ENCODE measurements around the gene PCDHA12.
"Not testable (repeated sequence)": the region's sequence is repeated elsewhere in the genome, so short reads cannot be mapped to it uniquely, and the experiment has no call there.

Gene PCDHA12

DNA sequence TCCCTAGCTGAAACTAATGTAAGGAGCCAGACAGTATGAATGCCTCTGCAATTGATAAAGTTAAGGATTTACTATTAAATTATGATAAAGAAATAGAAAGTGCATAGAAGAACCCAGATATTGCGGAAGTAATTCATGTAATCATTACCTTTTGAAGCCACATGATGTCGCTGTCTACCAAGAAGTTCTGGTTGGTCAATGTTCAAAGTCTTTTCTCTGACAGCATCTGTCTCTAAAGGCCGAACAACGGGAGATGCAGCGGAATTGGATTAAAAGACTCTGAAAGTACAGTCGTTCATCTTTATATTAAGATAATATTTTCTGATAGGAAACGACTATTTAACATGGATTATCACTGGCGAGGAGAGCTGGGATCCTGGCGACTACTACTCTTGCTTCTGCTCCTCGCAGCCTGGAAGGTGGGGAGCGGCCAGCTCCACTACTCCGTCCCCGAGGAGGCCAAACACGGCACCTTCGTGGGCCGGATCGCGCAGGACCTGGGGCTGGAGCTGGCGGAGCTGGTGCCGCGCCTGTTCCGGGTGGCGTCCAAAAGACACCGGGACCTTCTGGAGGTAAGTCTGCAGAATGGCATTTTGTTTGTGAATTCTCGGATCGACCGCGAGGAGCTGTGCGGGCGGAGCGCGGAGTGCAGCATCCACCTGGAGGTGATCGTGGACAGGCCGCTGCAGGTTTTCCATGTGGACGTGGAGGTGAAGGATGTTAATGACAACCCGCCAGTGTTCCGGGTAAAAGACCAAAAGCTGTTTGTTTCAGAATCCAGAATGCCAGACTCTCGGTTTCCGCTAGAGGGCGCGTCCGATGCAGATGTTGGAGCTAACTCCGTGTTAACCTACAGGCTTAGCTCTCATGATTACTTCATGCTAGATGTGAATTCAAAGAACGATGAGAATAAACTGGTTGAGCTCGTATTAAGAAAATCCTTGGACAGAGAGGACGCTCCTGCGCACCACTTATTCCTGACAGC is 33.8 kb upstream of the PCDHA12 start, which contains the start of gene PCDHA8:
TSS of gene PCDHA8 (plus strand) at position 210 of the 985 bp plus-strand sequence. CDS start at position 345, 135 bp downstream.
- no peak for DNase-seq (ENCODE audit: insufficient read length)

DNA sequence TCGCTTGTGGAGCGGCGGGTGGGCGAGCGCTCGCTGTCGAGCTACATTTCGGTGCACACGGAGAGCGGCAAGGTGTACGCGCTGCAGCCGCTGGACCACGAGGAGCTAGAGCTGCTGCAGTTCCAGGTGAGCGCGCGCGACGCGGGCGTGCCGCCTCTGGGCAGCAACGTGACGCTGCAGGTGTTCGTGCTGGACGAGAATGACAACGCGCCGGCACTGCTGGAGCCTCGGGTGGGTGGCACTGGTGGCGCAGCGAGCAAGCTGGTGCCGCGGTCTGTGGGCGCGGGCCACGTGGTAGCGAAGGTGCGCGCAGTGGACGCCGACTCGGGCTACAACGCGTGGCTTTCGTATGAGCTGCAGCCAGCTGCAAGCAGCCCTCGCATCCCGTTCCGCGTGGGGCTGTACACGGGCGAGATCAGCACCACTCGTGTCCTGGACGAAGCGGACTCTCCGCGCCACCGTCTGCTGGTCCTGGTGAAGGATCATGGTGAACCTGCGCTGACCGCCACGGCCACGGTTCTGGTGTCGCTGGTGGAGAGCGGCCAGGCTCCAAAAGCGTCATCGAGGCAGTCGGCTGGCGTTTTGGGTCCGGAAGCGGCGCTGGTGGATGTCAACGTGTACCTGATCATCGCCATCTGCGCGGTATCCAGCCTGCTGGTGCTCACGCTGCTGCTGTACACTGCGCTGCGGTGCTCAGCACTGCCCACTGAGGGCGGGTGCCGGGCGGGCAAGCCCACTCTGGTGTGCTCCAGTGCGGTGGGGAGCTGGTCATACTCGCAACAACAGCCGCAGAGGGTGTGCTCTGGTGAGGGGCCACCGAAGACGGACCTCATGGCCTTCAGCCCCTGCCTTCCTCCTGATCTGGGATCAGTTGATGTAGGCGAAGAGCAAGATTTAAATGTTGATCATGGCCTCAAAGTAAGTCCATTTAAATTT is 32.0 kb upstream of the PCDHA12 start:
- TF ChIP-seq TAF1 (IDR thresholded peaks at IDR 0.05; ENCODE audit: borderline replicate concordance, low read depth, low read length) (no peak), POLR2A (IDR thresholded peaks at IDR 0.05; ENCODE audit: low read depth, low read length) (no peak), POLR2AphosphoS5 (IDR thresholded peaks at IDR 0.05; ENCODE audit: low read depth, low read length) (no peak)
- DNase-seq (ENCODE audit: insufficient read length): no peak
- FAIRE-seq: no peak

More for the DNA sequence above, 33.8 kb upstream of the PCDHA12 start, which contains the start of gene PCDHA8:
- TF ChIP-seq POLR2AphosphoS5 (IDR thresholded peaks at IDR 0.05; ENCODE audit: low read depth, low read length): no peak
- TF ChIP-seq POLR2A (IDR thresholded peaks at IDR 0.05; ENCODE audit: low read depth, low read length): no peak
- TF ChIP-seq TAF1 (IDR thresholded peaks at IDR 0.05; ENCODE audit: borderline replicate concordance, low read depth, low read length): no peak
- no peak for FAIRE-seq

DNA sequence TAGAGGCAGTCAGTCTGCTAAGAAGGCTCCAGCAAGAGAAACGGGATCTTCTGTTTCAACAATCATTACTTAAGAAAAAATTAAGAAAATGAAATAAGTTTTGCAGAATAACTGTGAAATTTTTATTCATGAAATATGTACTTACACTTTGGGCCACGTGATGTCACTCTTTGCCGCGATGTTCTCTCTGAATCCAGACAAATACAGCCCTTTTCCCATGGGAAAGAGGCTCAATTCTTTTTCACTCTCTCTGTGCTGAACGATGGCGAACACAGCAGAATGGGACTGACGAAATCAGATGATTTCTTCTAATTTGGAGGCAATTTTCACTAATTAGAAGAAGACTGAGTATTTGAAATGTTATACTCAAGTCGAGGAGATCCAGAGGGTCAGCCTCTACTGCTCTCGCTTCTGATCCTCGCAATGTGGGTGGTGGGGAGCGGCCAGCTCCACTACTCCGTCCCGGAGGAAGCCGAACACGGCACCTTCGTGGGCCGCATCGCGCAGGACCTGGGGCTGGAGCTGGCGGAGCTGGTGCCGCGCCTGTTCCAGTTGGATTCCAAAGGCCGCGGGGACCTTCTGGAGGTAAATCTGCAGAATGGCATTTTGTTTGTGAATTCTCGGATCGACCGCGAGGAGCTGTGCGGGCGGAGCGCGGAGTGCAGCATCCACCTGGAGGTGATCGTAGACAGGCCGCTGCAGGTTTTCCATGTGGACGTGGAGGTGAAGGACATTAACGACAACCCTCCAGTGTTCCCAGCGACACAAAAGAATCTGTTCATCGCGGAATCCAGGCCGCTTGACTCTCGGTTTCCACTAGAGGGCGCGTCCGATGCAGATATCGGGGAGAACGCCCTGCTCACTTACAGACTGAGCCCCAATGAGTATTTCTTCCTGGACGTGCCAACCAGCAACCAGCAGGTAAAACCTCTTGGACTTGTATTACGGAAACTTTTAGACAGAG is 26.7 kb upstream of the PCDHA12 start, which contains the start of gene PCDHA9:
TSS of gene PCDHA9 (plus strand) at position 244 of the 964 bp plus-strand sequence. CDS start at position 358, 114 bp downstream.
- not testable (repeated sequence) for FAIRE-seq; DNase-seq (ENCODE audit: insufficient read length)

DNA sequence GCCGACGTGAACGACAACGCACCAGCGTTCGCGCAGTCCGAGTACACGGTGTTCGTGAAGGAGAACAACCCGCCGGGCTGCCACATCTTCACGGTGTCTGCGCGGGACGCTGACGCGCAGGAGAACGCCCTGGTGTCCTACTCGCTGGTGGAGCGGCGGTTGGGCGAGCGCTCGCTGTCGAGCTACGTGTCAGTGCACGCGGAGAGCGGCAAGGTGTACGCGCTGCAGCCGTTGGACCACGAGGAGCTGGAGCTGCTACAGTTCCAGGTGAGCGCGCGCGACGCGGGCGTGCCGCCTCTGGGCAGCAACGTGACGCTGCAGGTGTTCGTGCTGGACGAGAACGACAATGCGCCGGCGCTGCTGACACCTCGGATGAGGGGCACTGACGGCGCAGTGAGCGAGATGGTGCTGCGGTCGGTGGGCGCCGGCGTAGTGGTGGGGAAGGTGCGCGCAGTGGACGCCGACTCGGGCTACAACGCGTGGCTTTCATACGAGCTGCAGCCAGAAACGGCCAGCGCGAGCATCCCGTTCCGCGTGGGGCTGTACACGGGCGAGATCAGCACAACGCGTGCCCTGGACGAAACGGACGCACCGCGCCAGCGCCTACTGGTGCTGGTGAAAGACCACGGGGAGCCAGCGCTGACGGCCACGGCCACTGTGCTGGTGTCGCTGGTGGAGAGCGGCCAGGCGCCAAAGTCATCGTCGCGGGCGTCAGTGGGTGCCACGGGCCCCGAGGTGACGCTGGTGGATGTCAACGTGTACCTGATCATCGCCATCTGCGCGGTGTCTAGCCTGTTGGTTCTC is 25.1 kb upstream of the PCDHA12 start:
- FAIRE-seq; DNase-seq (ENCODE audit: insufficient read length): not testable (repeated sequence)

DNA sequence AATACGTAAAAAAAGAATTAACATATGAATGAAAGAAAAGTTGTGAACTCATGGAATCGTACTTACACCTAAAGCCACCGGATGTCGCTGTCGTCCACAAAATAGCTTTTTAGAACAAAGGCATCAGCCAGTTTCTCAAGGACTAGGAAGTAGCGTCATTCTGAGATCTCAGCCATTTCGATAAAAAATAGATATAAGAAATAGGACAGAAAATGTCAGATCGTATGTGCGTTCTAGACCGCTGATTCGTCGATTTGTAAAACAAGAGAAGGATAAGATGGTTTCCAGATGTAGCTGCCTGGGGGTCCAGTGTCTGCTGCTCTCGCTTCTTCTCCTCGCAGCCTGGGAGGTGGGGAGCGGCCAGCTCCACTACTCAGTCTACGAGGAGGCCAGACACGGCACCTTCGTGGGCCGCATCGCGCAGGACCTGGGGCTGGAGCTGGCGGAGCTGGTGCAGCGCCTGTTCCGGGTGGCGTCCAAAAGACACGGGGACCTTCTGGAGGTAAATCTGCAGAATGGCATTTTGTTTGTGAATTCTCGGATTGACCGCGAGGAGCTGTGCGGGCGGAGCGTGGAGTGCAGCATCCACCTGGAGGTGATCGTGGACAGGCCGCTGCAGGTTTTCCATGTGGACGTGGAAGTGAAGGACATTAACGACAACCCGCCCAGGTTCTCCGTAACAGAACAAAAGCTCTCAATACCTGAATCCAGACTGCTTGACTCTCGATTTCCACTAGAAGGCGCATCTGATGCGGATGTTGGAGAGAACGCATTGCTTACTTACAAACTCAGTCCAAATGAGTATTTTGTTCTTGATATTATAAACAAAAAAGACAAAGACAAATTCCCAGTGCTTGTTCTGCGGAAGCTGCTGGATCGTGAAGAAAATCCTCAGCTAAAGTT is 19.1 kb upstream of the PCDHA12 start, which contains the start of gene PCDHA10:
TSS of gene PCDHA10 (plus strand) at position 126 of the 903 bp plus-strand sequence. CDS start at position 278, 152 bp downstream.
- DNase-seq (ENCODE audit: insufficient read length) (no peak), FAIRE-seq (no peak)
- no peak for TF ChIP-seq POLR2A (IDR thresholded peaks at IDR 0.05; ENCODE audit: low read depth, low read length)
- no peak for TF ChIP-seq POLR2AphosphoS5 (IDR thresholded peaks at IDR 0.05; ENCODE audit: low read depth, low read length)
- TF ChIP-seq TAF1 (IDR thresholded peaks at IDR 0.05; ENCODE audit: borderline replicate concordance, low read depth, low read length): no peak

- DNase-seq (ENCODE audit: insufficient read length) (no peak), FAIRE-seq (no peak)
- no peak for TF ChIP-seq POLR2AphosphoS5 (IDR thresholded peaks at IDR 0.05; ENCODE audit: low read depth, low read length)
- TF ChIP-seq POLR2A (IDR thresholded peaks at IDR 0.05; ENCODE audit: low read depth, low read length): no peak
- TF ChIP-seq TAF1 (IDR thresholded peaks at IDR 0.05; ENCODE audit: borderline replicate concordance, low read depth, low read length): no peak
Measured at GRCh38 chr5:140857177-140857986, 17.7 kb upstream of the PCDHA12 start.

- no peak for TF ChIP-seq POLR2AphosphoS5 (IDR thresholded peaks at IDR 0.05; ENCODE audit: low read depth, low read length)
- TF ChIP-seq TAF1 (IDR thresholded peaks at IDR 0.05; ENCODE audit: borderline replicate concordance, low read depth, low read length): no peak
- no peak for TF ChIP-seq POLR2A (IDR thresholded peaks at IDR 0.05; ENCODE audit: low read depth, low read length)
- no peak for DNase-seq (ENCODE audit: insufficient read length)
- FAIRE-seq: no peak
Measured at GRCh38 chr5:140857987-140858240, 17.2 kb upstream of the PCDHA12 start.

- FAIRE-seq: no peak
- TF ChIP-seq POLR2AphosphoS5 (IDR thresholded peaks at IDR 0.05; ENCODE audit: low read depth, low read length): no peak
- DNase-seq (ENCODE audit: insufficient read length): no peak
Measured at GRCh38 chr5:140862441-140863295, 12.4 kb upstream of the PCDHA12 start.
